Neural cell (in vitro differentiated cells): ENCODE measurements around the gene RAB34. TPM values are rescaled to one million over a fixed set of nuclear protein-coding genes. Genes with fewer than 3 reads are reported as not detected.
A peak's percentile ranks its signal among the peaks of the same experiment; 100 is the strongest.
"Not testable (repeated sequence)": the region's sequence is repeated elsewhere in the genome, so short reads cannot be mapped to it uniquely, and the experiment has no call there.

Experiments
- H2AFZ ChIP-seq: fragments of 200-600, 300-800 bp; sonication (generic), shearing (Covaris generic); 2 replicates; pipeline ENCODE4 v1.6.0; 2014; ENCODE audit warnings: low read depth, mild to moderate bottlenecking, antibody characterized with exemption, low read length, moderate library complexity
- H3F3A ChIP-seq: fragments of 200-600 bp; shearing (Covaris generic); 2 replicates; pipeline ENCODE4 v1.6.1; 2016; ENCODE audit warnings: mild to moderate bottlenecking, moderate library complexity, mixed read lengths, antibody characterized with exemption, low read length; ENCODE audit not compliant: insufficient read depth, poor library complexity, severe bottlenecking
- H3K27ac ChIP-seq: fragments of 200-600, 300-800 bp; sonication (generic), shearing (Covaris generic); 2 replicates; pipeline ENCODE4 v1.5.1; 2014; ENCODE audit warnings: mild to moderate bottlenecking, low read length, moderate library complexity
- H3K27me3 ChIP-seq: fragments of 300-800, 200-600 bp; sonication (generic), shearing (Covaris generic); 2 replicates; pipeline ENCODE4 v1.6.0; 2014; ENCODE audit warnings: mild to moderate bottlenecking, low read depth, low read length, moderate library complexity; ENCODE audit not compliant: insufficient read depth
- H3K36me3 ChIP-seq: fragments of 300-800, 200-600 bp; sonication (generic), shearing (Covaris generic); 2 replicates; pipeline ENCODE4 v1.5.1; 2014; ENCODE audit warnings: mild to moderate bottlenecking, antibody characterized with exemption, low read length, moderate library complexity; ENCODE audit not compliant: insufficient read depth
- H3K4me2 ChIP-seq: fragments of 300-800, 200-600 bp; sonication (generic), shearing (Covaris generic); 2 replicates; pipeline ENCODE4 v1.6.0; 2014; ENCODE audit warnings: mild to moderate bottlenecking, low read length
- H3K4me3 ChIP-seq: fragments of 300-800, 200-600 bp; sonication (generic), shearing (Covaris generic); 2 replicates; pipeline ENCODE4 v1.5.1; 2014; ENCODE audit warnings: mild to moderate bottlenecking, low read length, moderate library complexity
- H3K79me2 ChIP-seq: fragments of 200-600 bp; shearing (Covaris generic); replicated peaks from 2 replicates; pipeline ENCODE4 v1.6.0; 2014; ENCODE audit warnings: mild to moderate bottlenecking, low read length, moderate library complexity; ENCODE audit not compliant: insufficient read depth
- H3K9ac ChIP-seq: fragments of 300-800, 200-600 bp; sonication (generic), shearing (Covaris generic); 2 replicates; pipeline ENCODE4 v1.6.1; 2016; ENCODE audit warnings: mild to moderate bottlenecking, low read length, mixed read lengths
- H3K9me2 ChIP-seq: fragments of 200-600 bp; shearing (Covaris generic); 2 replicates; pipeline ENCODE4 v1.6.1; 2016; ENCODE audit warnings: mild to moderate bottlenecking, low read length, mixed read lengths; ENCODE audit not compliant: insufficient read depth
- H3K9me3 ChIP-seq: fragments of 200-600, 300-800 bp; sonication (generic), shearing (Covaris generic); 2 replicates; pipeline ENCODE4 v1.6.1; 2016; ENCODE audit warnings: mild to moderate bottlenecking, mixed run types, low read length, moderate library complexity, mixed read lengths
- H4K20me1 ChIP-seq: fragments of 200-600 bp; shearing (Covaris generic); 2 replicates; pipeline ENCODE4 v1.6.1; 2016; ENCODE audit warnings: mild to moderate bottlenecking, mixed run types; ENCODE audit not compliant: insufficient read depth
- EP300 ChIP-seq: fragments of 450-650 bp; conservative IDR thresholded peaks from 2 replicates; pipeline ENCODE4 v1.6.1; 2014; ENCODE audit warnings: antibody characterized with exemption, mild to moderate bottlenecking, moderate library complexity; ENCODE audit not compliant: poor library complexity, severe bottlenecking
- EZH2 ChIP-seq: fragments of 200-600, 300-800 bp; shearing (Covaris generic), sonication (generic); IDR thresholded peaks from 2 replicates; pipeline ENCODE4 v1.6.1; 2014; ENCODE audit warnings: antibody characterized with exemption, low read length, borderline replicate concordance, mild to moderate bottlenecking; ENCODE audit not compliant: insufficient read depth, poor library complexity, severe bottlenecking
- MXI1 ChIP-seq: fragments of 450-650 bp; conservative IDR thresholded peaks from 2 replicates; pipeline ENCODE4 v1.6.1; 2014; ENCODE audit warnings: antibody characterized with exemption, mild to moderate bottlenecking; ENCODE audit not compliant: poor library complexity, severe bottlenecking
- POLR2AphosphoS5 ChIP-seq: IDR thresholded peaks from 2 replicates; pipeline ENCODE4 v1.6.1; 2012
- RAD21 ChIP-seq: fragments of 450-650 bp; conservative IDR thresholded peaks from 2 replicates; pipeline ENCODE4 v1.6.1; 2014; ENCODE audit warnings: antibody characterized with exemption, mild to moderate bottlenecking, moderate library complexity
- SMC3 ChIP-seq: fragments of 450-650 bp; conservative IDR thresholded peaks from 2 replicates; pipeline ENCODE4 v1.6.1; 2014; ENCODE audit warnings: antibody characterized with exemption, mild to moderate bottlenecking, moderate library complexity; ENCODE audit not compliant: poor library complexity
- TAF1 ChIP-seq: IDR thresholded peaks from 2 replicates; pipeline ENCODE4 v1.6.1; 2012; ENCODE audit warnings: low read depth
- polyA plus RNA-seq: library from polyadenylated mRNA; depleted of rRNA; stranded (reverse); fragments of >200 nt; gene quantifications from 2 replicates; pipeline ENCODE4 v1.2.3, GENCODE V29; 2014
- TF ChIP-seq, protein P1 (sequence below): fragments of 450-650 bp; IDR thresholded peaks from 2 replicates; pipeline ENCODE4 v1.5.1; 2014; ENCODE audit warnings: antibody characterized with exemption, mild to moderate bottlenecking, moderate library complexity; ENCODE audit not compliant: poor library complexity, severe bottlenecking
- TF ChIP-seq, protein P2 (sequence below): IDR thresholded peaks from 2 replicates; pipeline ENCODE4 v1.6.1; 2012; ENCODE audit warnings: borderline replicate concordance

The RAB34 gene
- polyA plus RNA-seq, 1 donor from 2014 or later = 9.3 TPM

DNA sequence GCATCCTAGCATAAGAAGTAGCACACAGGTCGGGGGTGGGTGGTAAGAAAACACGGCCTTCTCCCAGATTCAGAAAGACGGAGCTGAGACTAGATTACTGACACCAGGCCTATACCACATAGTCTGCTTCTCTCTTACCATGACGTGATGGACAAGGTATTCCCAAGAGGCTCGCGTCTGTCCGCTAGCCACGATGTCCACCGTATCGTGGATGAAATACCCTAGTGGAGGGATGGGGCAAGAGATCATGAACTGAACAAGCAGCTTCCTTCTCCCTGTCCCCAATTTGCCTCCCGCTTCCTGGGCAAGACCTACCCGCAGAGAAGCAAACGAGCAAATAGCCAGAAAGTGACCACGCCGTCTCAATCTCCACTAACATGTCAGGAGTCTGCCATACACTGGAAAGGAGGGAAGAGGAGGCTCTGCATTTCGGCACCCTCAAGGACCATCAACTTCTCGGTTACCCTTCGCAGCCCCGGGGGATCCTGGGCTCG lies 7.5 kb upstream of the RAB34 start:
- Histone ChIP-seq H3K36me3 (no peaks in the 10 kb centered on the region), H2AFZ (no peak overlapping the region), H3K27ac (no peak overlapping the region), H3F3A (no peaks in the 10 kb centered on the region), H3K9me2 (no peaks in the 10 kb centered on the region), H4K20me1 (no peaks in the 10 kb centered on the region), H3K27me3 (peaks cover 4% of the 10 kb centered on the region), H3K9ac (peak overlapping the region; percentile 42), H3K9me3 (no peaks in the 10 kb centered on the region), H3K4me2 (no peak overlapping the region), H3K79me2 (peaks cover 15% of the 10 kb centered on the region), H3K4me3 (peak overlapping the region; percentile 57)
- TF ChIP-seq EZH2 (no peak), RAD21 (no peak), SMC3 (no peak), EP300 (no peak), TAF1 (no peak), MXI1 (no peak), POLR2AphosphoS5 (no peak)
- TF ChIP-seq, protein P1, sequence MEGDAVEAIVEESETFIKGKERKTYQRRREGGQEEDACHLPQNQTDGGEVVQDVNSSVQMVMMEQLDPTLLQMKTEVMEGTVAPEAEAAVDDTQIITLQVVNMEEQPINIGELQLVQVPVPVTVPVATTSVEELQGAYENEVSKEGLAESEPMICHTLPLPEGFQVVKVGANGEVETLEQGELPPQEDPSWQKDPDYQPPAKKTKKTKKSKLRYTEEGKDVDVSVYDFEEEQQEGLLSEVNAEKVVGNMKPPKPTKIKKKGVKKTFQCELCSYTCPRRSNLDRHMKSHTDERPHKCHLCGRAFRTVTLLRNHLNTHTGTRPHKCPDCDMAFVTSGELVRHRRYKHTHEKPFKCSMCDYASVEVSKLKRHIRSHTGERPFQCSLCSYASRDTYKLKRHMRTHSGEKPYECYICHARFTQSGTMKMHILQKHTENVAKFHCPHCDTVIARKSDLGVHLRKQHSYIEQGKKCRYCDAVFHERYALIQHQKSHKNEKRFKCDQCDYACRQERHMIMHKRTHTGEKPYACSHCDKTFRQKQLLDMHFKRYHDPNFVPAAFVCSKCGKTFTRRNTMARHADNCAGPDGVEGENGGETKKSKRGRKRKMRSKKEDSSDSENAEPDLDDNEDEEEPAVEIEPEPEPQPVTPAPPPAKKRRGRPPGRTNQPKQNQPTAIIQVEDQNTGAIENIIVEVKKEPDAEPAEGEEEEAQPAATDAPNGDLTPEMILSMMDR = no peak
- TF ChIP-seq, protein P2, sequence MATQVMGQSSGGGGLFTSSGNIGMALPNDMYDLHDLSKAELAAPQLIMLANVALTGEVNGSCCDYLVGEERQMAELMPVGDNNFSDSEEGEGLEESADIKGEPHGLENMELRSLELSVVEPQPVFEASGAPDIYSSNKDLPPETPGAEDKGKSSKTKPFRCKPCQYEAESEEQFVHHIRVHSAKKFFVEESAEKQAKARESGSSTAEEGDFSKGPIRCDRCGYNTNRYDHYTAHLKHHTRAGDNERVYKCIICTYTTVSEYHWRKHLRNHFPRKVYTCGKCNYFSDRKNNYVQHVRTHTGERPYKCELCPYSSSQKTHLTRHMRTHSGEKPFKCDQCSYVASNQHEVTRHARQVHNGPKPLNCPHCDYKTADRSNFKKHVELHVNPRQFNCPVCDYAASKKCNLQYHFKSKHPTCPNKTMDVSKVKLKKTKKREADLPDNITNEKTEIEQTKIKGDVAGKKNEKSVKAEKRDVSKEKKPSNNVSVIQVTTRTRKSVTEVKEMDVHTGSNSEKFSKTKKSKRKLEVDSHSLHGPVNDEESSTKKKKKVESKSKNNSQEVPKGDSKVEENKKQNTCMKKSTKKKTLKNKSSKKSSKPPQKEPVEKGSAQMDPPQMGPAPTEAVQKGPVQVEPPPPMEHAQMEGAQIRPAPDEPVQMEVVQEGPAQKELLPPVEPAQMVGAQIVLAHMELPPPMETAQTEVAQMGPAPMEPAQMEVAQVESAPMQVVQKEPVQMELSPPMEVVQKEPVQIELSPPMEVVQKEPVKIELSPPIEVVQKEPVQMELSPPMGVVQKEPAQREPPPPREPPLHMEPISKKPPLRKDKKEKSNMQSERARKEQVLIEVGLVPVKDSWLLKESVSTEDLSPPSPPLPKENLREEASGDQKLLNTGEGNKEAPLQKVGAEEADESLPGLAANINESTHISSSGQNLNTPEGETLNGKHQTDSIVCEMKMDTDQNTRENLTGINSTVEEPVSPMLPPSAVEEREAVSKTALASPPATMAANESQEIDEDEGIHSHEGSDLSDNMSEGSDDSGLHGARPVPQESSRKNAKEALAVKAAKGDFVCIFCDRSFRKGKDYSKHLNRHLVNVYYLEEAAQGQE = no peak

DNA sequence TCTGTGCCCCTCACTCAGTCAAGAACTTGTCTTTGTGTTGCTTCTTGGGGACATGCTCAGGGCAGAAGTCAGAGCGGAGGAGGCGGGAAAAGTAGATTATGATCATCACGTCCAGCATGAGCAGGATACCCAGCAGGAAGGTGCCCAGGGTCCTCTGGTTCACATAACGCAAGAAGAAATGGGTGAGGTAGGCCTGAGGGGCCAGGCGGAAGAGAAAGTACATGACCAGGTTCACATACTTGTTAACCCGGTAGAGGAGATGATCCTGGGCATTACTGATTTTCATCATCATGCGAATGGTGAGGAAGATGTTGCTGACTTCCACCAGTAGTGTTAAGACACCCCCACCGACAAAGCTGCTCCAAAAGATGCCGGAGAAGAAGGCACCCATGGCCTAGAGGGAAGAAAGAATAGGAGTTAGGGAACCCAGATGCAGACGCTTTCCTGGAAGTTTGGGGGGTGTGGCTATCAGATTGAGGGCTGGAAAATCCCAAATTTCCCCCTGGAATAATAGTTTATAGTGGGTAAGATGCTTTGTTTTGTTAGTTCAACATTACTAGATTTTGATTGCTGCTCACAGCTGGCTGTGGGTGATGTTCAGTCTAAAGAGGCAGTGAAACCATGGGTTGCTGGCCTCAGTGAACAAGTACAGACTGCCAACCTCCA lies 7.0 kb upstream of the RAB34 start:
- Histone ChIP-seq H3K79me2 (peaks cover 17% of the 10 kb centered on the region), H3F3A (no peaks in the 10 kb centered on the region), H3K4me3 (no peak overlapping the region), H3K4me2 (no peak overlapping the region), H3K27ac (no peak overlapping the region), H3K9me3 (no peaks in the 10 kb centered on the region), H3K9ac (no peak overlapping the region), H3K27me3 (peaks cover 4% of the 10 kb centered on the region), H3K36me3 (no peaks in the 10 kb centered on the region), H2AFZ (no peak overlapping the region), H3K9me2 (no peaks in the 10 kb centered on the region), H4K20me1 (no peaks in the 10 kb centered on the region)
- TF ChIP-seq POLR2AphosphoS5 = no peak
- no peak for TF ChIP-seq MXI1
- TF ChIP-seq, protein P1 = no peak
- TF ChIP-seq TAF1 = no peak
- no peak for TF ChIP-seq SMC3
- no peak for TF ChIP-seq EZH2
- TF ChIP-seq, protein P2 = no peak
- TF ChIP-seq EP300 = no peak
- TF ChIP-seq RAD21 = no peak

DNA sequence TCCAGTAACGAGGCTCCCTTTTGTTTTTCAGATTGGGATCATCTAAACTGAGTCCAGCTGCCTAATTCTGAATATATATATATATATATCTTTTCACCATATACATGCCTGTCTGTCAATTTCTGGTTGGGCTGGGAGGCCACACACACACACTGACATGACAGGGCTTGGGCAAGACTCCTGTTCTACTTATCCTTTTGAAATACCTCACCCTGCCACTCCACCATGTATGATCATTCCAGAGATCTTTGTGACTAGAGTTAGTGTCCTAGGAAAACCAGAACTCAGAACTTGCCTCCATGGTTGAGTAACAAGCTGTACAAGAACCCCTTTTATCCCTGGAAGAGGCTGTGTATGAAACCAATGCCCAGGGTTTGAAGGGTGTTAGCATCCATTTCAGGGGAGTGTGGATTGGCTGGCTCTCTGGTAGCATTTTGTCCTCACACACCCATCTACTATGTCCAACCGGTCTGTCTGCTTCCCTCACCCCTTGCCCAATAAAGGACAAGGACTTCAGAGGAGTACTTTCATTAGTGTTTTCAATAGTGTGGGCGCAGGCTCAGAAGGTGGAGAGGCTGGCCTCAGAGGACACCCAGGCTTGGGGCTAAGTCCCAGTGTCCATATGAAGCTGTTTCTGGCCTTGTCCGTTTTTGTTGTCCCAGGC lies 6.3 kb upstream of the RAB34 start:
- H3F3A ChIP-seq, H3K27ac ChIP-seq, H3K9ac ChIP-seq, H3K9me3 ChIP-seq, H3K9me2 ChIP-seq, H3K27me3 ChIP-seq, H3K4me2 ChIP-seq, H3K4me3 ChIP-seq, H4K20me1 ChIP-seq, H3K36me3 ChIP-seq, H2AFZ ChIP-seq: not testable (repeated sequence)
- peaks cover 17% of the 10 kb centered on the region for H3K79me2 ChIP-seq
